Stimulated activated CD4-positive, alpha-beta T cell treated with anti-CD3 and anti-CD28 coated beads, Interleukin-15, amount 100 ng/mL, for 24 hours (primary cell): ENCODE data around the gene TTC13.
"Not testable (repeated sequence)": the region's sequence is repeated elsewhere in the genome, so short reads cannot be mapped to it uniquely, and the experiment has no call there.

Experiments
- DNase-seq: peaks from one replicate; pipeline ENCODE4 v3.0.0-alpha.2; 2020

Gene TTC13

DNA sequence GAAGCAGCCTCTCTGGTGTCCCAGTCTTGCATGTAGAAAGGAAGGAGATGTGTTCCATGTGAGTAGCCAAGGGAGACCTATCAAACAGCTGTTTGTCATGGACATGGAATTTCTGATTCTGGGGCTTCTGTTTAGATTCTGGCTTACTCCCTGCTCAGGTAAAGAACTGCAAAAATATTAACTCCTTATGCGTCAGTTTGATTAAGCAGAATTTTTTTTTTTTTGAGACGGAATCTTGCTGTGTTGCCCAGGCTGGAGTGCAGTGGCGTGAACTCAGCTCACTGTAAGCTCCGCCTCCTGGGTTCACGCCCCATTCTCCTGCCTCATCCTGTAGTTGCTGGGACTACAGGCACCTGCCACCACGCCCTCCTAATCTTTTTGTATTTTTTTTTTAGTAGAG lies 7.0 kb upstream of the TTC13 start:
- DNase-seq: no peak

DNA sequence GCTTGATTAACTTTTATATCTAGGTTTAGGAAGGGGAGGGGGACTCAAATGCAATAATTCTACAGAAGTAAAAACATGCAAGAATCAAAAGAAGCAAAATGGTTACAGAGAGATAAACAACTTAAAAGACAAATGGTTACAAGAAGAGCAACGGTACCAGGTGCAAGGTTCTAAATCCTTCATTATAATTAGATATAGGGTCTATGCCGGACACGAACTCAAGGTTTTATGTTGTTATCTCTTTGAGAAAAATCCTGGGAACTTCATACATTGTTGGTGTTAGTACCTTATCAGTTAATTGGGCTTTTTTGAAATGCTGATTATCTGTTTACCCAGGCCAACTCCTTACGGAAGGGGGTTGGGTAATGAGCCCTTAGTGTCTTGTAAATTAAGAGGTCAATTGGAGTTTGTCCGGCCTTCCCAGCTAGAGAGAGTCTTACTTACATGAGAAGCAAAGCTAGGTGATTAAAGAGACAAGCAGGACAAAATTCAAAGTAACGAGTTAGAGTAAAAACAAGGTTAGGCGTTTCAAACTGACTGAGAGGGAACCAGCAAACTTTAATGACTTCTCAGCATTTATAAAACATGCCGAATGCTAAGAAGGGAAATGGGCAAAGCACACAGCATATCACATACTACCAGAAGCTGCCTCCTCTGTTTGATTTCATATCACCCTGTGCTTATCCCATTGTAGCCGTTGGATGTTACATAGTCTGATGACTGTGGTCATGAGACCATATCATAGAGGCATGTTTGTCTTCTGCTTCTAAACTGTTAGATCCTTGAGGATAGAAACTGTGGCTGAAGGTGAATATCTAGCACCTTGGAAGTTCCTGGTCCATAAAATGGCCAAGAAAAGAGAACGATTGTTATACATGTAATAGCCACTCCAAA lies 6.2 kb upstream of the TTC13 start:
- DNase-seq: not testable (repeated sequence)

DNA sequence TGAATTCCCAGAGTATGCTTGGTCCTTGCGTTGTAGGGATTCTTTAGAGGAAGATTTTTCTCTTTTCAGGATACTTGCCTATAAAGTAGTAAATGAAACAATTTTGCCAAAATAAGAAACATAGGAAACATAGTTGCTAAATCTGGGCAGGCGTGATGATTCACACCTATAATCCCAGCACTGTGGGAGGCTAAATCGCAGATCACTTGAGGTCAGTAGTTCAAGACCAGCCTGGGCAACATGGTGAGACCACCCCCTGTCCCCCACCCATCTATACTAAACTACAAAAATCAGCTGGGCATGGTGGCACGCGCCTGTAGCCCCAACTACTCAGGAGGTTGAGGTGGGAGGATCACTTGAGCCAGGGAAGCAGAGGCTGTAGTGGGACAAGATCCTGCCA lies 5.2 kb upstream of the TTC13 start:
- no peak for DNase-seq

DNA sequence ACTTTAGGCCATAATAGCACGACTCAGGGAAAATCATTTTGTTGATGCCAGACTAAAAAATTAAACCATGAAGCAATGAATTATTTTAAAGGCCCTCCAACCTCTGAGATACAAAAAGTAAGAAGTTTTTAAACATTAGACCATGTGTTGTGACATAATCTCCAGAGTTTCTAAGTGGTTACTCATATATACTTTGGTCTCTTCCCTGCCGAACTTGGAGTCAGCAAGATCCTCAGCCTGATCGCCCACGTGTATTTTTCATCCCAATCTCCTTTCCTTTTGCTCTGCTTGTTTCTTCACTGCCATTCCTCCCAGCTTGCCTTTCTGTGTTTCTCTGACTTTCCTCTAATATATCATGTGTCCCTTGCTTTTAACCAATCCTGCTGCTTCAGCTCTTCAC lies 4.0 kb upstream of the TTC13 start:
- no peak for DNase-seq

DNA sequence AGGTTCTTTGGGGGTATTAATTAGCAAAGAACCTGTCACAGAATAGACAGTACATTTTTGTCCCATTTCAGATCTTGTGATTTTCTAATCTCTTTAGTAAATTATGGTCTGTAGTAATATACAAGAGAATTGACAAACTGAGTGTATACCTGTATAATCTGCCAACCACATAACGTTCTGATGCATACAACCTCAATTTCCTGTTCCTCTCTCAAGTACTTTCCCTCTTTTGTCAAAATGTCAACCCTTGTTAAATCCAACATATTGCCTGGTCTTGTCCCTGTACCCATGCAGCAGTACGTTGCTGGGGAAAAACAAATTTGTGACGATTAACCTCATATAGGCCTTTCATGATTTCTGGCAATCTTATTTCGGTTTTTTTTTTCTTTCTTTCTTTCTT lies 1.3 kb upstream of the TTC13 start:
- DNase-seq: no peak

DNA sequence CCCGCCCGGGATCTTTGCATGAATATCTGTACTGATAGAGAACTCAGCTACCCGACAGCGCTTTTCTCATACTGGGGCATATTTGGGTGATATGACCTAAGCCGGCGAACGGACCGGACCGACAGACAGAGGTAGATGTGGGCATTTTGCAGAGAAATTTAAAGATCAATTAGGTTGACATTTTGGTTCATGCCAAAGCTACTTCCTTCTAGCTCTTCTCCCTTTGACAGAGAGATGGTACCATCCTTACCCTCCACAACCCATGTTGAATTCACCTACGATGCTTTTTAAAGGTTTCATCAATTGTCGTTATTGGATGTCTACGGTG lies 692 bp upstream of the TTC13 start:
- DNase-seq: no peak

DNA sequence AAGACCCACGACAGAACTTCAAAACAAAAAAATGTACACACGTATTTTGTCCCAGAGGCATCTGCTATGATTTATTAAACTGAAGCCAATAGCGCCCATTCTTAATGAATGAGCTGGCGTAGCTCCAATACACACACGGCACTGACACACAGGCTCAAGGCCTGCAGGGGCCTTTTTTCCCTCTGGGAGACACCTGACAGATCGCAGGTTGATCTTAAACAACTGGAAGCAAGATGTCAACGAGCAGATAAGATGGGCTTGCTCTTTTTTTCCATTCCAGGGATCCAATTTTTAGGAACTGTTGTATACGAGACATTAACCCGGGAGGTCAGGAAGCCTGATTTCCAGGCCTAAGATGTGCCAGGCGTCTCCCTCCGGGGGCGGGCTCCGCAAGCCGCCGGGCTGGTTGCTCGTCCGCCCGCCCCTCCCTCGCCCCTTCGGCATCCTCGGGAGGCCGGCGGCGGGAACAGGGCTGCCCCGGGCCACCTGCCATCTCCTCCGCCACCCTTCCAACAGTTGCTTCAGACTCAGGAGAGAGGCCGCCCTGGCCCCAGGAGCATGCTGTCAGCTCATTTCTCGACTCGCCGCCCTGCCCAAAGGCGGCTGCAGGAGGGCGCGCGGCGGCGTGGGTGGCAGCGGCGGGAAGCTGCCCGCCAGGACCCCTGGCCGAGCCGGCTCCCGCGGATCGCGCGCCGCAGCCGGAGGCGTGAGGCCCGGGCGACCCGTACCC lies 735 bp downstream of the TTC13 start:
- DNase-seq: peak; percentile 54

DNA sequence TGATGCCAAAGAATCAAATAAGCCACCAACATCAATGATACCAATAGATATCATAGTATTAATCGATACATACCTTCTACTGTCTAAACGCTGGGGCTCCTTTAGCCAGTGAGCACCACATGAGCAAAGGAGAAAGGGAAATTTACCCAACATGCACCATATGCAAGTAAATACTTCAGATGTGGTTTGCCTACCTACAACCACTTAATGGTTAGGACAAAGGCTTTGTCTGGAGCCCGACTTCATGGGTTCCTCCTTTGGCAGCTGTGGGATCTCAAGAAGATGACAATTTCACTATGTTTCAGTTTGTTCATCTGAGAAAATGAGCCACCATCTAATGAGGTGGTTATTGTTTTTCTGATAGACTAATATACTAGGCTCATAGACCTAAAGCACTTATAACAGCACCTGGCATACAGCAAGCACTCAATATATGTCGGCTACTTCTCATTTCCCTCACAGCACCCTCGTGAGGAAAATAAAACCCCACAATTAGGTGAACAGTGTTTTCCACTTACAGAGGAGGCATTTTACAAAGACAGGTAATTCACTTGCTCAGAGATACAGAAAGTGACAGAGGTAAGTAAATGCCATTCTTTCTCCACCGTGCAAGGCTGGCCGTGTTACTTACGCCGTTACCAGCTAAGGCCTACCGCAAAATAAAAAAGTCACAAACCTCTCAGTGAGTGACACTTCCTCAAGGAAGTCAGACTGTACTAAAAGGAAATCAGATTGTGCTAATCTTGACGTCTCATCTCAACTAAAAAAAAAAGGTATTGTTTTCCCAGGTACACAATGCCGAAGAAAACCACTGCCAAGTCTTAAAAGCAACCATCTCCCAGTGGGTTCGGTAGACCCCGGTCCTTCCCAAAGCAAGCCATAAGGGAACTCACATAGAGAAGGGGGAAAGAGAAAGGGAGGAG lies 1.6 kb downstream of the TTC13 start:
- peak; percentile 14 for DNase-seq

DNA sequence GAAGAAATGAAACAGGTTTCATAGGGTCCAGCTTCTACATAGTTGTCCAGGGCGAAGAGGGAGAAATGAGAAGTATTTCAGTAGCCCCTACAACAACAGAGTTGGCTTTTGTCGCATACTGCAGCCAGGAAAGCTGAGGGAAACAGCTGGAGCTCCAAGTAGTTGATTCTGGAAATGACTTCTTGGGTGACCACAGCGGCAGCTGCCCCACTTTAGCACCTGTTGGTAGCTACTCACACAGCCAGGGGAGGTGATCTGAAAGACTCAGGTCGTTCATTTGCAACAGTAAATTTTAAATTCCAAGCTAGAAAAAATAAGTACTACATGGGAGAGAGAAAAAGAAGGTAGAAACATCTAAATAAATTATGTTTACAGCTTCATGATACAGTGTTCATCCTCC lies 2.3 kb downstream of the TTC13 start:
- DNase-seq: no peak

DNA sequence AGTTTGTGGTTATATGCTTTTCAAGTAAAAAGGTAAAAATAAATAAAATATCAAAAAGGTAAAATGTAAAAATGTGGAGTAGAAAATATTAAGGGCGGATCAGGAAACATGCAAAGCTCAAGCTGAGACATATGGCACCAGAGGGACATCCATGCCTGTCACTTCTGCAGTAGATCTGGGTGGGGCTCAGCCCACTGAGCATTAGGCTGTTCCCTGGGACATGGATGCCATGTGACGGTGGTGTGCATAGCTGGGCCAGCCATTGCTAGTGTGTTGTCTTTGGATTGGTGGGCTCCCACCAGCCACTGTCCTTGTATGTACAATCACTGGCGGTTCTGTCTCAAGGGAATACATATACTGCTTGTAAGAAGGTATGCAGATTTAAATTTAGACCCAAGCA lies 3.0 kb downstream of the TTC13 start:
- DNase-seq: no peak

DNA sequence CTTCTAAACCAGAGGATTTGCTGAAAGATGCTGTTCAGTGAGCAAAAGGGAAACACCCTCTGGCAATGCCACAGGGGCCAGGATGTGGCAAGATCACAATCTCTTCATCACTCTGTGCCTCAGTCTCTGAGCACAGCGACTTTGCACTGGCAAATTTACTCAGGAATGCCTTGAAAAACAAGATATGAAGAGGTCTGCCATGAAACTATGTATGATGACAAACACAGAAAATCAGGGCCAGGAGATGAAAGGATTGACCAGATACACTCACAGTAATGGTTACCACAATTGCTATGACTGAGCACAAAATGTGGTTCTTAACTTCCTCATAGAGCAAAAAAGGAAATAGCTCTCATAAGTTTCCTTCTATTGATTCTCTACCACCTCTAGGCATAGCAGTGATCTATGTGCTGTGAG lies 5.8 kb downstream of the TTC13 start:
- peak; percentile 61 for DNase-seq

DNA sequence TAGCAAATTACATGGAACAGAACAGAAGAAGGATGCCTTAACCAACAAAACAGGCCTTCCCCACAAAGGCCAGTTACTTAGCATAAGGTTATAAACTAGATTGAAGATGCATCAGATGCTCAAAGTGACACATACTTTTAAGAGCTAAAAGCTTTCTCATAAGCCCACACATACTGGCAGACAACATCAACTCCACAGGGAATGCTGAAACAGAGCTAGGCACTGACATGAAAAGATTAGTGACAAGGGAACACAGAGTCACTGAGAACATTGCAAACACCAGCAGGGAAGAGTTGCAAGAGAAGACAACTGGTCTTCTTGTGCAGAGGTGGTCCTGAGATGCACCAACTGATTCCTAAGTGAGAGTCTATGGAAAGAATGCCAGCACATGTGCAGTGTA lies 6.9 kb downstream of the TTC13 start:
- no peak for DNase-seq

DNA sequence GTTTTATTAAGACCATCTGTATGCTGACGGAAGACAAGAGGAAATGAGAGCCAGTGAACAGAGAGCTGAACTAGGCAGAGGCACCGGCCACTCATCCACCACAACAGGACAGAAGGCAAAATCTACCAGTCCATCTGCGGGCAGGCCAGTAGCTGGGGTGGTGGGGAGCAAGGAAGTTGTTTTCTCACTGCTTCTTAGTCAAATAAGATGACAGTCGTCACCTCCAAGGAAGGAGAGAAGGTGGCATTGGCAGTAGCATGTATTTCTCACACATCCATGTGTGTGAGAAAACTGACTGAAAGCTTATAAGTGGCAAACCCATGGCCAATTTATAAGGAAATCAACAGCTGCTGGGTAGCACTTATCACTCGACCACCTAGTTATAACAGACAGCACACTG lies 8.2 kb downstream of the TTC13 start:
- no peak for DNase-seq

DNA sequence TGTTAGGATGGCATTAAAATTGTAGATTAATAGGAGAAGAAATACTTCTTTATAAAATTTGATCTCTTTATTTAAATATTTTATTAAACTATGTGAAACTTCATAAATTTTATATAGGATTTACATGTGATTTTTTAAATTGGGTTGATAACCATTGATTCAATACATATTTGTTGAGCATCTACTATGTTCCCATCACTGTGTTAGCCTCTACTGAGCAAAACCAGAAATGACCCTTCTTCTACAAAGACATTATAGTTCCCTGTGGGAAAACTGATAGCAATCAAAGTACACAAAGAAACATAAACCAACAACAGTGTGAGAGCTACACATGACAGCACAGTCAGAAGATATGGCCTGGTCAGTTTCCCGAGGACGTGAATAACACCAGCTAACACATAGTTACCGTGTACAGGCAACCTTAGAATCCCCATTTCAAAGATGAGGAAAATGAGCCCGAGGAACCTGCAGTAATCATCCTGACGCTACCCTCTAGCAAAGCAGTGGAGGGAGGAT lies 12.2 kb downstream of the TTC13 start:
- no peak for DNase-seq

DNA sequence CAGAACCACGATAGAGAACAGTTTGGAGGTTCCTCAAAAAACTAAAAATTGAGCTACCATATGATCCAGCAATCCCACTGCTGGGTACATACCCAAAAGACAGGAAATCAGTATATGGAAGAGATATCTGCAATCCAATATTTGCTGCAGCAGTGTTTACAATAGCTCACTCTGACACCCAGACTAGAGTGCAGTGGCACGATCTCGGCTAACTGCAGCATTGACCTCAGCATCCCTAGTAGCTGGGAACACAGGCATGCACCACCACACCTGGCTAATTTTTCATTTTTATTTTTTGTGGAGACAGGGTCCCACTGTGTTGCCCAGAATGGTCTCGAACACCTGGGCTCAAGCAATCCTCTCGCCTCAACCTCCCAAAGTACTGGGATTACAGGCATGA lies 13.1 kb downstream of the TTC13 start:
- DNase-seq: no peak

DNA sequence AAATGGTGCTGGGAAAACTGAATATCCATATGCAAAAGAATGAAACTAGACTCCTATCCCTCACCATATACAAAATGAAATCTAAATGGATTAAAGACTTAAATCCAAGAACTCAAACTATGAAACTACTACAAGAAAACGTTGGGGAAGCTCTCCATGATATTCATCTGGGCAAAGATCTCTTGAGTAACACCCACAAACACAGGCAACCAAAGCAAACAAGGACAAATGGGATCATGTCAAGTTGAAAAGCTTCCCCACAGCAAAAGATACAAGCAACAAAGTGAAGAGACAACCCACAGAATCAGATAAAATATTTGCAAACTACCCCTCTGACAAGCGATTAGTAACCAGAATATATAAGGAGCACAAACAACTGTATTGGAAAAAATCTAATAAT lies 13.8 kb downstream of the TTC13 start:
- DNase-seq: no peak

DNA sequence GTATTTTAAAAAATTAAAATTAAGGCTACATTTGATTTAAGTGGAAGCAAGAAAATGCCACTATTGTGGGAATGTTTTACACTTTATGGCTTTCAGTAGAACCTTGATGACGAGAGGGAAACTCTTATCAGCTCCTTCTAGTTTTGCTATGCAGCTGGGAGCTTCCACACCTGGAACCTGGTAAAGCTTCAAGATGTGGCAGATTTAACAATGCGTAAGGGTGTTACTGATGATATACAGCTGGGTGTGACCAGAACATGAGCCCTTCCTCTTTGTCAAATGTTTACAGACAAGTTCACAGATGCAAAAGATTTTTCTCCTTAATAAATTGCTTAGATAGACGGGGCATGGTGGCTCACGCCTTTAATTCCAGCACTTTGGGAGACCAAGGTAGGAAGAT lies 20.3 kb downstream of the TTC13 start:
- no peak for DNase-seq

DNA sequence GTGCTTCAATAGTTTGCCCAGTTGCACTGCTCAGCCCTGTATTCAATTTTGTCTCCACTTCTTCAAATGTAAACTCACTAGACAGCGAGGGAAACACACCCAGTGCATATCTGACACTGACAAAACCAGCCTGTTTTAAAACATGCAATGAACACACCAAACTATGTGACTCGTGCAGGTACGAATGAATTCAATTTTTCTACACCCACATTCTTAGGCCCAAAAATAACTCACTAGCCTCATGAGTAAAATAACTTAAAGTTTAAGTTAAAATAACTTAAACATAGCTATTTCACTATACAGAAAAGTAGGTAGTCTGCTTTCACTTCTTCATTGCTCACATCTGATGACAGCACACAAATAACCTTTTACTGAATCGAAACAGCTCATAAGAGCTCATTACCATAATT lies 21.1 kb downstream of the TTC13 start:
- DNase-seq: no peak

DNA sequence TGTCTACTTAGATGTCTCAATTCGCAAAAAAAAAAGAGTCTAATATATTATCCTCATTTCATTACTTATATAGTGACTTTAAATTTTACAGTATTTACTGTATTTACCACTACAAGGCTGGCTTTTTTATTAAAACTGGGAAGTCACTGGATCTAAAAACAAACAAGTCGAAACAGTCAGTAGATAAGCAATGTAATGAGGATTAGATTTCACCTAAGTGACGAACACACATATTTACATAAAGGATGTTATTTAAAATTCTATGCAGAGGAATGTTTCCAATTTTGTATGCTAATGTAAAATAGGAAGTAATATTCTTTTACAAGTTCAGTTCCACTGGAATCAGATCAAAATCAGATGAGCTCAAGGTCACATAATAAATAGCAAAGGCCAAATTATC lies 28.3 kb downstream of the TTC13 start:
- DNase-seq: no peak

DNA sequence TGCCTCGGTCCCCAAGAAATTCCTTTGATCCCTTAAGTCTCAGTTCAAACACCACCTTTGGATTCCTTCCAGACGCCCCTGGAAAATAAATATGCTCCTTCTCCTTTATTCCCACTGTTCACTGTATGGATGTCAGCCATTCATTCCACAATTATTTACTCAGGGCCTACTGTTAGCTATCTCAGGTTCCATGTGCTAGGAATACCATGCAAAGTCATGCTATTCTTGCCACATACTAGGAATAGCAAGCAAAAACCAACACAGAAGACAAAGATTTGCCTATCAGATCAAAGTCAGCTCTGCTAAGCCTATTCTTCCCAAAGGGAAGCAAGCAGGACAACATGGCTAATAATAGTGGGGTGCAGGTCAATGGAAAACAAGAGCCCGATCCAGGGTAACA lies 29.8 kb downstream of the TTC13 start:
- DNase-seq: no peak

DNA sequence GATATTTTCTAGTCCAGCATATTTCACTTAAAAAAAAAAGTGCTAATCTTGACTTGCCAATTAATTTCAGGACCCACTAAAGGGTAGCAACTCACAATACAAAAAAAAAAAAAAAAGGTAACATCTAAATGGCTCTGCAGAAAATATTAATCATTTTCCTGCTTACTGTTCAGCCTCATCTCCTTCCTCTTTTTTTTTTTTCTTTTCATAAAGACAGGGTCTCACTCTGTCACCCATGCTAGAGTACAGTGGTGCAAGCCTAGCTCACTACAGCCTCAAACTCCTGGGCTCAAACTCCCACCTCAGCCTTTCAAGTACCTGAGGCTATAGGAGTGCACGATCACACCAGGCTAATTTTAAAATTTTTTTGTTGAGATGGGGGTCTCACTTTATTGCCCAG lies 30.4 kb downstream of the TTC13 start:
- DNase-seq: no peak

DNA sequence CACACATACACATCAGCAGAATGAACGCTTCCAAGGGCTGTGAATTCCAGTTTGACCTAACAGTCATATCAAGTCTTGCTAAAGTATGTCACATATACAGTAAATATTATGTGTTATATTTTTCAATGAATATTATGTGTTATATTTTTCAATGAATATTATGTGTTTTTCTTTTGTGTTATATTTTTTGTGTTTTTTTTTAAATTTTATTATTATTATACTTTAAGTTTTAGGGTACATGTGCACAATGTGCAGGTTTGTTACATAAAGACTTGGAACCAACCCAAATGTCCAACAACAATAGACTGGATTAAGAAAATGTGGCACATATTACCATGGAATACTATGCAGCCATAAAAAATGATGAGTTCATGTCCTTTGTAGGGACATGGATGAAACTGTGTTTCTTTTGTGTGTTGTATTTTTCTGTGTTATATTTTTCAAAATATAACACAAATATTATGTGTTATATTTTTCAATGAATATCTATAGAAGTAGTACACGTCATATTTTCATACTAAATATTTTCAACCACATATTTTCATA lies 35.5 kb downstream of the TTC13 start:
- no peak for DNase-seq

DNA sequence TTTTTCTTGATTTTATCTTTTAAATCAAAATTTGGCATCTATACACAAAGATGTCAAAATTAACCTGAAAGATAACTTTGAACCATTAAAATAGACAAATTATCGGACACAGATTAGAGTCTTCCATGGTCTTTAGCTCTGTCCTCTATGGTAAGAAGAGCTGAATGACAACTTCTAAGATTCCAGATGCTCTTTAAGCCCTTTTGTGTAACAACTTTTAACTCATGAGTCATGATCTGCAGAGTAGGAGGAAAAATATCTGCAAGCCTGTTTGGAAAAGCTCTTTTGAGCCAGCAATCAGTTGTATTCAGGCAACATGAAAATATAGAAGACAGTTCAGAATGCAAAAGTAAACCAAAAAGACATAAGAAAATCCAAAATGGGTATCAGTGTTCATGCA lies 37.8 kb downstream of the TTC13 start:
- no peak for DNase-seq
